HEK293 (cell line): ENCODE results near the gene PARD6G.

Experiments
- ELK4 ChIP-seq: IDR thresholded peaks from 2 replicates; pipeline ENCODE4 v1.6.1; 2011; ENCODE audit warnings: mild to moderate bottlenecking, low read depth, low read length, borderline replicate concordance
- GLI4 ChIP-seq: fragments of 450-650 bp; formaldehyde crosslinking; IDR thresholded peaks from 2 replicates; pipeline ENCODE4 v1.5.1; 2016; ENCODE audit warnings: missing biosample characterization, missing genetic modification characterization
- PATZ1 ChIP-seq: fragments of 450-650 bp; formaldehyde crosslinking; IDR thresholded peaks from 2 replicates; pipeline ENCODE4 v1.5.1; 2016; ENCODE audit warnings: missing biosample characterization, missing genetic modification characterization
- PRDM10 ChIP-seq: fragments of 450-650 bp; formaldehyde crosslinking; IDR thresholded peaks from 2 replicates; pipeline ENCODE4 v1.5.1; 2016; ENCODE audit warnings: missing biosample characterization, missing genetic modification characterization
- SCRT1 ChIP-seq: fragments of 450-650 bp; formaldehyde crosslinking; IDR thresholded peaks from 2 replicates; pipeline ENCODE4 v1.5.1; 2016; ENCODE audit warnings: missing biosample characterization, missing genetic modification characterization, borderline replicate concordance
- ZBTB44 ChIP-seq: fragments of 450-650 bp; IDR thresholded peaks from 2 replicates; pipeline ENCODE4 v1.5.1; 2018; ENCODE audit warnings: missing biosample characterization, mild to moderate bottlenecking, missing genetic modification characterization
- ZBTB7A ChIP-seq: fragments of 450-650 bp; formaldehyde crosslinking; IDR thresholded peaks from 2 replicates; pipeline ENCODE4 v1.5.1; 2016; ENCODE audit warnings: low read depth, missing biosample characterization, missing genetic modification characterization
- ZNF10 ChIP-seq: fragments of 450-650 bp; formaldehyde crosslinking; IDR thresholded peaks from 2 replicates; pipeline ENCODE4 v1.5.1; 2017; ENCODE audit warnings: missing biosample characterization, missing genetic modification characterization
- ZNF121 ChIP-seq: fragments of 450-650 bp; formaldehyde crosslinking; IDR thresholded peaks from 2 replicates; pipeline ENCODE4 v1.5.1; 2016; ENCODE audit warnings: missing biosample characterization, missing genetic modification characterization
- ZNF138 ChIP-seq: fragments of 450-650 bp; formaldehyde crosslinking; IDR thresholded peaks from 2 replicates; pipeline ENCODE4 v1.5.1; 2016; ENCODE audit warnings: missing biosample characterization, missing genetic modification characterization, borderline replicate concordance
- ZNF214 ChIP-seq: fragments of 450-650 bp; formaldehyde crosslinking; IDR thresholded peaks from 2 replicates; pipeline ENCODE4 v1.5.1; 2017; ENCODE audit warnings: missing biosample characterization, mild to moderate bottlenecking, missing genetic modification characterization, borderline replicate concordance
- ZNF24 ChIP-seq: fragments of 450-650 bp; formaldehyde crosslinking; IDR thresholded peaks from 2 replicates; pipeline ENCODE4 v1.5.1; 2016; ENCODE audit warnings: missing biosample characterization, missing genetic modification characterization
- ZNF335 ChIP-seq: fragments of 450-650 bp; formaldehyde crosslinking; conservative IDR thresholded peaks from 2 replicates; pipeline ENCODE4 v1.5.1; 2016; ENCODE audit warnings: missing biosample characterization, missing genetic modification characterization
- ZNF426 ChIP-seq: fragments of 450-650 bp; formaldehyde crosslinking; IDR thresholded peaks from 2 replicates; pipeline ENCODE4 v1.5.1; 2017; ENCODE audit warnings: missing biosample characterization, missing genetic modification characterization, mild to moderate bottlenecking, inconsistent platforms, moderate library complexity
- ZNF510 ChIP-seq: fragments of 450-650 bp; formaldehyde crosslinking; IDR thresholded peaks from 2 replicates; pipeline ENCODE4 v1.5.1; 2018; ENCODE audit warnings: mild to moderate bottlenecking, missing genetic modification characterization, missing biosample characterization; ENCODE audit not compliant: insufficient replicate concordance
- ZNF518A ChIP-seq: fragments of 450-650 bp; formaldehyde crosslinking; conservative IDR thresholded peaks from 2 replicates; pipeline ENCODE4 v1.5.1; 2016; ENCODE audit warnings: low read depth, missing biosample characterization, missing genetic modification characterization
- ZNF521 ChIP-seq: fragments of 450-650 bp; formaldehyde crosslinking; IDR thresholded peaks from 2 replicates; pipeline ENCODE4 v1.5.1; 2017; ENCODE audit warnings: missing biosample characterization, mild to moderate bottlenecking, missing genetic modification characterization
- ZNF621 ChIP-seq: fragments of 450-650 bp; formaldehyde crosslinking; IDR thresholded peaks from 2 replicates; pipeline ENCODE4 v1.5.1; 2017; ENCODE audit warnings: missing biosample characterization, missing genetic modification characterization
- ZNF660 ChIP-seq: fragments of 450-650 bp; IDR thresholded peaks from 2 replicates; pipeline ENCODE4 v1.5.1; 2018; ENCODE audit warnings: missing biosample characterization, mild to moderate bottlenecking, missing genetic modification characterization
- ZNF792 ChIP-seq: fragments of 450-650 bp; formaldehyde crosslinking; IDR thresholded peaks from 2 replicates; pipeline ENCODE4 v1.5.1; 2016; ENCODE audit warnings: missing biosample characterization, missing genetic modification characterization
- TF ChIP-seq, protein P1 (sequence below): fragments of 450-650 bp; formaldehyde crosslinking; IDR thresholded peaks from 2 replicates; pipeline ENCODE4 v1.5.1; 2016; ENCODE audit warnings: missing biosample characterization, missing genetic modification characterization
- TF ChIP-seq, protein P2 (sequence below): sonication (generic); formaldehyde crosslinking; IDR thresholded peaks from 2 replicates; pipeline ENCODE4 v1.8.1; 2022; ENCODE audit warnings: mild to moderate bottlenecking, moderate library complexity, missing genetic modification reagents

PARD6G gene

DNA sequence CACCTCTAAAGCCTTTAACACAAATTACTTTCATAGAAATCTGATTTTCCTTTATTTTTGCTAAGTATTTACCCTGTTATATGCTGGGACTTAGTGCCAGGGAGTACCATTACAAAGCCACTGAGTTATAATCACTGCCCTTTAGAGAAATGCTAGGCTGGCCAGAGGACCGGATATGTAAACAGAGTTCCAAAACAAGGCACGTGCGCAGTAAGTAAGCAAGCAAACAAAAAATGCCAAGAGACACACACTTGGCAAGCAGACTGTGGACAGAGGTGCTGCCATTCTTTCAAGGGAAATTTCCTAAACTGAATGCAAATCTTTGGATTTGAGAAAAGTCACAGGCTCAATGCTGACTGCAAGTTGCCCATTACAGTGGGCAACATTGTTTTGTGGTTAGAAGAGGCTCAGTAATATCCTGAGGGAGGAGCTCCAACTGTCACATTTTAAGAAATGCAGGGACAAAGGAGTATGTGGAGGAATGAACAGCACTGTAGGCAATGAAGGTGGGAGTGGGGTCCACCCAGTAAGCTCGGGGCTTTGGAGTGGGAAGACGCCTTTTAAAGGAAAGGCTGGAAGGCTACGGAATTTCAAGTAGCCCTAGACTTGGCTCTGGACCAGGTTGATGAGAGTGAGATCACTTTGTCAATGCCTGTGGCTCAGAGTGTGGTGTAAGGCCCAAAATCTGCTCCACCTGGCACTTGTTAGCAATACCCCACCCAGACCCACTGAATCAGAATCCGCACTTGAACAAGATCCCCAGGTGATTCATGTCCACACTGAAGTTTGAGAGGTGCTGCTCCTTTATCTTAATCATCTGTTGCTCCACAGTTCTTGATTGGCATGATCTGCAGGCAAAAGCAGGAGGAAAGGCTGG is 2.1 kb upstream of the PARD6G start (continued):
- TF ChIP-seq PRDM10 (tag by site-specific recombination) (no peak), ZNF621 (tag by site-specific recombination) (no peak), ZNF510 (tag by site-specific recombination) (no peak), ZNF521 (tag by site-specific recombination) (no peak), ZNF10 (tag by site-specific recombination) (no peak), SCRT1 (tag by site-specific recombination) (peak; percentile 32; the same call in 1 of the 2 replicates), GLI4 (tag by site-specific recombination) (no peak), ZNF335 (tag by site-specific recombination) (peak; percentile 68), ELK4 (no peak), ZBTB44 (tag by site-specific recombination) (no peak), ZNF518A (tag by site-specific recombination) (no peak), ZNF426 (tag by site-specific recombination) (no peak), ZNF214 (tag by site-specific recombination) (no peak), ZNF24 (no peak), ZNF138 (no peak), ZNF792 (no peak), ZNF660 (tag by site-specific recombination) (no peak), ZNF121 (tag by site-specific recombination) (no peak), ZBTB7A (tag by site-specific recombination) (no peak), PATZ1 (tag by site-specific recombination) (no peak)
- TF ChIP-seq, protein P1, sequence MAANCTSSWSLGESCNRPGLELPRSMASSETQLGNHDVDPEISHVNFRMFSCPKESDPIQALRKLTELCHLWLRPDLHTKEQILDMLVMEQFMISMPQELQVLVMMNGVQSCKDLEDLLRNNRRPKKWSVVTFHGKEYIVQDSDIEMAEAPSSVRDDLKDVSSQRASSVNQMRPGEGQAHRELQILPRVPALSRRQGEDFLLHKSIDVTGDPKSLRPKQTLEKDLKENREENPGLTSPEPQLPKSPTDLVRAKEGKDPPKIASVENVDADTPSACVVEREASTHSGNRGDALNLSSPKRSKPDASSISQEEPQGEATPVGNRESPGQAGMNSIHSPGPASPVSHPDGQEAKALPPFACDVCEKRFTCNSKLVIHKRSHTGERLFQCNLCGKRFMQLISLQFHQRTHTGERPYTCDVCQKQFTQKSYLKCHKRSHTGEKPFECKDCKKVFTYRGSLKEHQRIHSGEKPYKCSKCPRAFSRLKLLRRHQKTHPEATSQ (tag by site-specific recombination), result no peak
- TF ChIP-seq, protein P2, sequence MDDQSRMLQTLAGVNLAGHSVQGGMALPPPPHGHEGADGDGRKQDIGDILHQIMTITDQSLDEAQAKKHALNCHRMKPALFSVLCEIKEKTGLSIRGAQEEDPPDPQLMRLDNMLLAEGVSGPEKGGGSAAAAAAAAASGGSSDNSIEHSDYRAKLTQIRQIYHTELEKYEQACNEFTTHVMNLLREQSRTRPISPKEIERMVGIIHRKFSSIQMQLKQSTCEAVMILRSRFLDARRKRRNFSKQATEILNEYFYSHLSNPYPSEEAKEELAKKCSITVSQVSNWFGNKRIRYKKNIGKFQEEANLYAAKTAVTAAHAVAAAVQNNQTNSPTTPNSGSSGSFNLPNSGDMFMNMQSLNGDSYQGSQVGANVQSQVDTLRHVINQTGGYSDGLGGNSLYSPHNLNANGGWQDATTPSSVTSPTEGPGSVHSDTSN (CRISPR knock-in tag), result no peak
